B cell (primary cell): ENCODE results near the gene MTHFD1. TPM values are rescaled to one million over a fixed set of nuclear protein-coding genes. Genes with fewer than 3 reads are reported as not detected.

ENCODE experiments used
- ATAC-seq: fragments of 200-7000 bp; cut with Tn5 transposase; one replicate; pipeline ENCODE4 v1.10.0; 2021; ENCODE audit warnings: low read depth, mild to moderate bottlenecking, moderate number of reproducible peaks, moderate library complexity
- CTCF ChIA-PET: fragments of 350-600 bp; sonication (Branson Sonifier 250); formaldehyde crosslinking; loops from one replicate; lab custom pipeline; 2021; ENCODE audit warnings: antibody characterized with exemption, inconsistent platforms; lab: Charles Lee
- POLR2A ChIA-PET: fragments of 350-600 bp; sonication (Branson Sonifier 250); formaldehyde crosslinking; loops from one replicate; lab custom pipeline; 2021; ENCODE audit warnings: antibody characterized with exemption; lab: Charles Lee
- DNase-seq: peaks from one replicate; pipeline ENCODE4 v3.0.0; 2013
- H2AFZ ChIP-seq: 2 replicates; pipeline ENCODE4 v1.6.1; 2012; ENCODE audit warnings: mild to moderate bottlenecking, low read depth, low read length; ENCODE audit not compliant: insufficient read depth, poor library complexity, severe bottlenecking
- H3K27ac ChIP-seq, 2 donors: 1 replicate in 1 of 2; 2 replicates in 1 of 2; pipeline ENCODE4 v1.5.1; 2012 to 2013; ENCODE audit warnings: low read length in 2 of 2, mild to moderate bottlenecking in 2 of 2, moderate library complexity in 1 of 2
- H3K27me3 ChIP-seq, 4 experiments: fragments of 200-600 bp in 1 of 4; sonication (generic) in 1 of 4; replicated peaks in 1 of 4; 1 replicate in 2 of 4; 2 replicates in 2 of 4; pipeline versions ENCODE4 v1.6.1 to v1.7.0; 2013 to 2016; ENCODE audit warnings: low read length in 3 of 4, mild to moderate bottlenecking in 2 of 4, mixed read lengths in 1 of 4, moderate library complexity in 1 of 4; ENCODE audit not compliant: insufficient read depth in 4 of 4, control insufficient read depth in 3 of 4; ENCODE audit errors: control extremely low read depth in 1 of 4
- H3K36me3 ChIP-seq, 2 experiments: replicated peaks in 1 of 2; 1 replicate in 1 of 2; 2 replicates in 1 of 2; pipeline versions ENCODE4 v1.6.1 to v1.7.1; 2013; ENCODE audit warnings: low read length in 1 of 2; ENCODE audit not compliant: insufficient read depth in 2 of 2, control insufficient read depth in 1 of 2; ENCODE audit errors: control extremely low read depth in 1 of 2, extremely low read depth in 1 of 2
- H3K4me1 ChIP-seq, 2 donors: fragments of 200-600 bp in 1 of 2; sonication (generic) in 1 of 2; 1 replicate in 1 of 2; 2 replicates in 1 of 2; pipeline versions ENCODE4 v1.5.1 to v1.6.1; 2013 to 2017; ENCODE audit warnings: low read length in 2 of 2; ENCODE audit not compliant: control insufficient read depth in 2 of 2, insufficient read depth in 2 of 2
- H3K4me2 ChIP-seq: replicated peaks from 2 replicates; pipeline ENCODE3; 2012; ENCODE audit warnings: mild to moderate bottlenecking, low read depth, low read length; ENCODE audit not compliant: poor library complexity, severe bottlenecking
- H3K4me3 ChIP-seq, 5 experiments: fragments of 200-600 bp in 1 of 5; sonication (generic) in 1 of 5; 1 replicate in 3 of 5; 2 replicates in 2 of 5; pipeline versions ENCODE4 v1.5.1 to v1.7.0; 2011 to 2016; ENCODE audit warnings: low read length in 4 of 5, mild to moderate bottlenecking in 4 of 5, low read depth in 2 of 5, control low read depth in 1 of 5, moderate library complexity in 1 of 5; ENCODE audit not compliant: insufficient read depth in 1 of 5; ENCODE audit errors: control extremely low read depth in 1 of 5, extremely low read depth in 1 of 5
- H3K79me2 ChIP-seq: fragments of 200-600 bp; sonication (generic); one replicate; pipeline ENCODE4 v1.6.0; 2016; ENCODE audit warnings: low read length; ENCODE audit not compliant: control insufficient read depth, insufficient read depth
- H3K9ac ChIP-seq: fragments of 200-600 bp; sonication (generic); 2 replicates; pipeline ENCODE4 v1.6.1; 2017; ENCODE audit warnings: mild to moderate bottlenecking, low read length, moderate library complexity
- H3K9me3 ChIP-seq, 3 donors: one replicate each; pipeline versions ENCODE4 v1.6.1 to v1.7.1; 2013; ENCODE audit warnings: low read length in 2 of 3; ENCODE audit not compliant: control insufficient read depth in 2 of 3, insufficient read depth in 1 of 3; ENCODE audit errors: control extremely low read depth in 1 of 3
- H4K20me1 ChIP-seq: 2 replicates; pipeline ENCODE4 v1.6.0; 2012; ENCODE audit warnings: mild to moderate bottlenecking, low read length; ENCODE audit not compliant: insufficient read depth, control insufficient read depth, poor library complexity, severe bottlenecking
- H3K27ac Mint-ChIP-seq: one replicate; pipeline ENCODE4 v1.8.0; 2021; ENCODE audit warnings: mixed read lengths
- H3K27me3 Mint-ChIP-seq: one replicate; pipeline ENCODE4 v1.8.0; 2021; ENCODE audit warnings: mixed read lengths
- H3K4me1 Mint-ChIP-seq: one replicate; pipeline ENCODE4 v1.8.0; 2021; ENCODE audit warnings: mixed read lengths
- H3K4me3 Mint-ChIP-seq: one replicate; pipeline ENCODE4 v1.8.0; 2021; ENCODE audit warnings: mixed read lengths
- H3K9me3 Mint-ChIP-seq: one replicate; pipeline ENCODE4 v1.8.0; 2022; ENCODE audit warnings: mixed read lengths; ENCODE audit not compliant: insufficient read depth
- EZH2 ChIP-seq: IDR thresholded peaks from 2 replicates; pipeline ENCODE4 v1.6.1; 2012; ENCODE audit warnings: borderline replicate concordance, low read depth, mild to moderate bottlenecking, moderate library complexity, low read length; ENCODE audit not compliant: insufficient read depth, poor library complexity, severe bottlenecking
- WGBS: methylation state at CpG from one replicate; pipeline ENCODE4 v1.1.5; 2013; ENCODE audit warnings: missing lambda C conversion rate; ENCODE audit not compliant: insufficient coverage; 5-methylcytosine and 5-hydroxymethylcytosine counted together
- intact Hi-C: fragments of 100-400 bp; cut with micrococcal nuclease; formaldehyde crosslinking; loops from one replicate; pipeline ENCODE4 v1.10.0; 2022
- polyA plus RNA-seq: library from polyadenylated mRNA; depleted of rRNA; stranded (reverse); fragments of >200 nt; gene quantifications from 2 replicates; pipeline ENCODE4 v1.2.3, GENCODE V29; 2012
- total RNA-seq, 2 donors: library from RNA; stranded (reverse); fragments of 120-200 nt in 1 of 2; gene quantifications; 1 replicate in 1 of 2; 2 replicates in 1 of 2; pipeline versions ENCODE4 v1.2.3 to v1.2.4, GENCODE V29; 2013 to 2022
- TF ChIP-seq, protein P1 (sequence below): fragments of 200-600 bp; IDR thresholded peaks from one replicate; pipeline ENCODE4 v1.8.0; 2022; ENCODE audit warnings: antibody characterized with exemption, mild to moderate bottlenecking

Gene MTHFD1
- total and polyA plus RNA-seq, 2 donors (not counting 1 experiment from before 2014, with no cell fraction given), result 32.3 to 51.3 TPM

- intact Hi-C loops, result loop anchor here (5.0 kb wide), 5 partner anchors 58 to 907 kb away; partner anchors contain the start of genes FUT8 and SYNE2
- H3K9me3 ChIP-seq, result no peaks in the 10 kb centered on the region
- peak overlapping the region; percentile 86 for H3K4me2 ChIP-seq
- H4K20me1 ChIP-seq, result peaks cover 41% of the 10 kb centered on the region
- H3K9ac ChIP-seq, result peak overlapping the region; percentile 95
- DNase-seq (peak; percentile 93), ATAC-seq (peak; percentile 21)
- peak overlapping the region; percentile 99 to 100 for H3K27ac ChIP-seq
- Mint-ChIP-seq H3K27me3 (no peaks in the 10 kb centered on the region), H3K4me1 (peaks cover 64% of the 10 kb centered on the region), H3K27ac (peak overlapping the region; percentile 100), H3K9me3 (no peaks in the 10 kb centered on the region), H3K4me3 (peak overlapping the region; percentile 95)
- CTCF ChIA-PET, result interaction anchor here (1.3 to 1.9 kb wide), 2 partner anchors 8 to 117 kb away, joined by 3 to 4 read pairs; no protein-coding TSS in a partner anchor
- H3K79me2 ChIP-seq, result peaks cover 79% of the 10 kb centered on the region
- 0% methylated on average over 49 of the region's 68 CpGs for whole genome bisulfite sequencing
- POLR2A ChIA-PET, result interaction anchor here (0.6 to 3.4 kb wide), 9 partner anchors 36 to 907 kb away, joined by 3 to 28 read pairs (median 6); partner anchors contain the start of genes AKAP5, HSPA2, MTHFD1 and WDR89
- peak overlapping the region; percentile 89 to 98 (median 95) for H3K4me3 ChIP-seq
- H3K36me3 ChIP-seq, result no peaks in the 10 kb centered on the region
- TF ChIP-seq EZH2, result no peak
- TF ChIP-seq, protein P1, sequence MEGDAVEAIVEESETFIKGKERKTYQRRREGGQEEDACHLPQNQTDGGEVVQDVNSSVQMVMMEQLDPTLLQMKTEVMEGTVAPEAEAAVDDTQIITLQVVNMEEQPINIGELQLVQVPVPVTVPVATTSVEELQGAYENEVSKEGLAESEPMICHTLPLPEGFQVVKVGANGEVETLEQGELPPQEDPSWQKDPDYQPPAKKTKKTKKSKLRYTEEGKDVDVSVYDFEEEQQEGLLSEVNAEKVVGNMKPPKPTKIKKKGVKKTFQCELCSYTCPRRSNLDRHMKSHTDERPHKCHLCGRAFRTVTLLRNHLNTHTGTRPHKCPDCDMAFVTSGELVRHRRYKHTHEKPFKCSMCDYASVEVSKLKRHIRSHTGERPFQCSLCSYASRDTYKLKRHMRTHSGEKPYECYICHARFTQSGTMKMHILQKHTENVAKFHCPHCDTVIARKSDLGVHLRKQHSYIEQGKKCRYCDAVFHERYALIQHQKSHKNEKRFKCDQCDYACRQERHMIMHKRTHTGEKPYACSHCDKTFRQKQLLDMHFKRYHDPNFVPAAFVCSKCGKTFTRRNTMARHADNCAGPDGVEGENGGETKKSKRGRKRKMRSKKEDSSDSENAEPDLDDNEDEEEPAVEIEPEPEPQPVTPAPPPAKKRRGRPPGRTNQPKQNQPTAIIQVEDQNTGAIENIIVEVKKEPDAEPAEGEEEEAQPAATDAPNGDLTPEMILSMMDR, result no peak
- peaks cover 66 to 67% of the 10 kb centered on the region in 2 donors for H3K4me1 ChIP-seq
- no peaks in the 10 kb centered on the region for H3K27me3 ChIP-seq
- no peak overlapping the region for H2AFZ ChIP-seq
These were observed 117.0 kb downstream of the MTHFD1 start for GRCh38 chr14:64504897-64505794.

DNA sequence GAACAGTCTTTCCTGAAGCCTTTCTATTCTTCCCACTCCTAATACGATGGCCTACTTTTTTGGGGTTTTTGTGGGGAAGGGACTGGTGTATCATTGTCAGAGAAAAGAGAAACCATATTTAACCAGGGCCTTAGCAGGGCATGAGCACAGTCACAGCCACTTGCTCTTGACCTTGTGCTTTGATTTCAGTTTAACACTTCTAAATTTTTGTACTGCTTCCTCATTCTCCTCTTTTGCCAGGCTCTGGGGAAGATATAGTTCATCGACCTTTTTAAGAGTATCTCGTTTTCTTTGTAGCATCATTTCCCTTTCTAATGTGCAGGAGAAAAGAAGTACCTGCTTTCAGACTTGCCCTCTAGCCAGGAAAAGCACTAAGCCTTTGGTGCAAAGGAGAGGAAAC, 118.6 kb downstream of the MTHFD1 start:
- no peaks in the 10 kb centered on the region for H3K9me3 Mint-ChIP-seq
- Histone ChIP-seq H3K4me2 (peak overlapping the region; percentile 86), H3K4me1 (peaks cover 66 to 68% of the 10 kb centered on the region in 2 donors), H3K4me3 (peak overlapping the region in 3 of 5 experiments; percentile 3 to 34 (median 31)), H3K27ac (peak overlapping the region; percentile 99 to 100), H3K27me3 (no peaks in the 10 kb centered on the region), H2AFZ (no peak overlapping the region), H3K9ac (peak overlapping the region; percentile 95), H3K9me3 (no peaks in the 10 kb centered on the region), H3K36me3 (no peaks in the 10 kb centered on the region), H4K20me1 (peaks cover 48% of the 10 kb centered on the region), H3K79me2 (peaks cover 80% of the 10 kb centered on the region)
- peak; percentile 65 for DNase-seq
- no CpG with 5 or more reads among the region's 3 CpGs for WGBS
- no peaks in the 10 kb centered on the region for H3K27me3 Mint-ChIP-seq
- POLR2A ChIA-PET, result no interaction called here
- CTCF ChIA-PET, result interaction anchor here (1.0 kb wide), 1 partner anchor 77 kb away, joined by 4 read pairs; no protein-coding TSS in a partner anchor
- H3K4me3 Mint-ChIP-seq, result peak overlapping the region; percentile 95
- peak overlapping the region; percentile 100 for H3K27ac Mint-ChIP-seq
- TF ChIP-seq, protein P1, result no peak
- TF ChIP-seq EZH2, result no peak
- H3K4me1 Mint-ChIP-seq, result peaks cover 68% of the 10 kb centered on the region
- intact Hi-C loops, result no loop called here
- ATAC-seq, result no peak
